Measurements from ENCODE around the gene LEFTY1. TPM values are rescaled to one million over a fixed set of nuclear protein-coding genes. Genes with fewer than 3 reads are reported as not detected.

The LEFTY1 gene
- total and polyA plus RNA-seq, 3 donors from 2014 or later = 0.63 to 0.90 (median 0.87) TPM

- H3K27me3 ChIP-seq = no peaks in the 10 kb centered on the region
- no peak for DNase-seq
- H3K36me3 ChIP-seq (ENCODE audit: low read depth, missing control alignments) = no peaks in the 10 kb centered on the region
- TF ChIP-seq, protein P1, sequence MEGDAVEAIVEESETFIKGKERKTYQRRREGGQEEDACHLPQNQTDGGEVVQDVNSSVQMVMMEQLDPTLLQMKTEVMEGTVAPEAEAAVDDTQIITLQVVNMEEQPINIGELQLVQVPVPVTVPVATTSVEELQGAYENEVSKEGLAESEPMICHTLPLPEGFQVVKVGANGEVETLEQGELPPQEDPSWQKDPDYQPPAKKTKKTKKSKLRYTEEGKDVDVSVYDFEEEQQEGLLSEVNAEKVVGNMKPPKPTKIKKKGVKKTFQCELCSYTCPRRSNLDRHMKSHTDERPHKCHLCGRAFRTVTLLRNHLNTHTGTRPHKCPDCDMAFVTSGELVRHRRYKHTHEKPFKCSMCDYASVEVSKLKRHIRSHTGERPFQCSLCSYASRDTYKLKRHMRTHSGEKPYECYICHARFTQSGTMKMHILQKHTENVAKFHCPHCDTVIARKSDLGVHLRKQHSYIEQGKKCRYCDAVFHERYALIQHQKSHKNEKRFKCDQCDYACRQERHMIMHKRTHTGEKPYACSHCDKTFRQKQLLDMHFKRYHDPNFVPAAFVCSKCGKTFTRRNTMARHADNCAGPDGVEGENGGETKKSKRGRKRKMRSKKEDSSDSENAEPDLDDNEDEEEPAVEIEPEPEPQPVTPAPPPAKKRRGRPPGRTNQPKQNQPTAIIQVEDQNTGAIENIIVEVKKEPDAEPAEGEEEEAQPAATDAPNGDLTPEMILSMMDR (IDR thresholded peaks at IDR 0.05) = no peak
- no peak for TF ChIP-seq POLR2A (IDR thresholded peaks at IDR 0.05)
- H3K9me3 ChIP-seq = no peaks in the 10 kb centered on the region
- 54 to 63% methylated on average over 16 of the region's 16 CpGs for WGBS, 2 donors
- H3K4me3 ChIP-seq = no peak overlapping the region
- H3K27ac ChIP-seq = no peak overlapping the region
- H3K4me1 ChIP-seq = peaks cover 4% of the 10 kb centered on the region
- intact Hi-C loops (cut with DNase I; ENCODE audit: low total_unique reads) = no loop called here
These were observed 40.7 kb downstream of the LEFTY1 start for GRCh38 chr1:225848030-225848955.

DNA sequence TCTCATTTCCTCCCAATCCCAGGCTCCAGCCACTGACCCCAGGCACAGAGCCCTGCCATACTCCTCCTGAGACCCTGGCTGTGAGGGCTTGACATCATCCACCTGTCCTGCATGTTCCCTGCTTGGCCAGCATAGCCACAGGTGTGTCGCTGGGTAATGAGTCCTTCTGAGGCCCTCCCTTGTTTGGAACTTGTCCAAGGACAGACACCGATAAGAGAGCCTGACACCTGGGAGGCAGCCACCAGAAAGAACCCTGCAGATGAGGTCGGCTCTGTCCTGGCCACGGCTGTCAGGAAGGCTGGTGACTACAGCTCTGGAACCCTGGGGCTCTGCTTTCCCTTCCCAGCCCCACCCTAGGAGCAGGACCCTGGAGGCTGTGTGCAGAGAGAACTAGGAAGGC is 41.3 kb downstream of the LEFTY1 start:
- no peak for TF ChIP-seq POLR2A (IDR thresholded peaks at IDR 0.05)
- TF ChIP-seq, protein P1 (IDR thresholded peaks at IDR 0.05) = no peak
- intact Hi-C loops (cut with DNase I; ENCODE audit: low total_unique reads) = no loop called here
- Histone ChIP-seq H3K4me3 (no peak overlapping the region), H3K27ac (no peak overlapping the region), H3K36me3 (ENCODE audit: low read depth, missing control alignments) (no peaks in the 10 kb centered on the region), H3K4me1 (peaks cover 4% of the 10 kb centered on the region), H3K27me3 (no peaks in the 10 kb centered on the region), H3K9me3 (no peaks in the 10 kb centered on the region)
- DNase-seq = no peak
- WGBS, 2 donors = 38 to 57% methylated on average over 4 of the region's 4 CpGs

- DNase-seq = no peak
- whole genome bisulfite sequencing, 2 donors = 76 to 84% methylated on average over 16 to 20 of the region's 20 CpGs
- intact Hi-C loops (cut with DNase I; ENCODE audit: low total_unique reads) = no loop called here
- H3K27me3 ChIP-seq = no peaks in the 10 kb centered on the region
- no peak for TF ChIP-seq POLR2A (IDR thresholded peaks at IDR 0.05)
- TF ChIP-seq, protein P1 (IDR thresholded peaks at IDR 0.05) = no peak
- no peak overlapping the region for H3K4me3 ChIP-seq
- H3K4me1 ChIP-seq = peaks cover 4% of the 10 kb centered on the region
- no peaks in the 10 kb centered on the region for H3K36me3 ChIP-seq (ENCODE audit: low read depth, missing control alignments)
- no peaks in the 10 kb centered on the region for H3K9me3 ChIP-seq
- H3K27ac ChIP-seq = no peak overlapping the region
These were observed 42.3 kb downstream of the LEFTY1 start for GRCh38 chr1:225846331-225847310.

DNA sequence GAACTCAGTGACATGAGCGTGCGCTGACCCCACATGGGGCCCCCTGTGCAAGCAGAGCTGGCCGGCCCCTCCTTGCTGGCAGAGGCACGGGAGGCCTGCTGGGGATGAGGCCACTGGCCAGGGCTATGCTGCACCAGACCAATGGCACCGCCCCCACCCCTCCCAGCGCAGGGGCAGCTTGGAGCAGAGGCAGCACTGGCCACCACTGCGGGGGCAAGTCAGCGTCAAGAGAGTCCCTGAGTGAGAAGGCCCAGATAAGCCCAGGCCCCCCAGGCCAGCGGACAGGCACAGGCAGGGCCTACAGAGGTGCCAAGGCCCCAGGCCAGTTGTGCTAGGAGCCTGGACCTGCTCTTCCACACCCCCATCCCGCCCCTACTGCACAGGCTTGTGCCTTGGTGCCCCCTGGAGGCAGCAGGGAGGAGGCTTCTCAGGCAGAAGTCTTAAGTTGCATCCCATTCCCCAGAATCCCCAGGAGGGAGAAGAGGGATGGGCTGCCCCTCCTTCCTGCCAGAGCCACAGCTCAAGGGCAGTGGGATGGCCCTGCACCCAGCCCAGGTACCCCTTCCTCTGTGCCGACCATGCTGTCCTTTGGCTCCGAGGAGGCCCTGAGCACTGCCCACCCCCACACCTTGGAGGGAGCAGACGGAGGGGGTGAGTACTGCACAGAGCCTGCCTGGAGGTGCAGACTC is 43.2 kb downstream of the LEFTY1 start:
- H3K27ac ChIP-seq = peak overlapping the region in 1 of 2 donors; percentile 45
- H3K27me3 ChIP-seq = no peaks in the 10 kb centered on the region
- TF ChIP-seq, protein P1 (IDR thresholded peaks at IDR 0.05) = peak; percentile 61 to 68 (median 64)
- no peak for TF ChIP-seq POLR2A (IDR thresholded peaks at IDR 0.05)
- intact Hi-C loops (cut with DNase I; ENCODE audit: low total_unique reads) = no loop called here
- no peaks in the 10 kb centered on the region for H3K36me3 ChIP-seq (ENCODE audit: low read depth, missing control alignments)
- WGBS, 2 donors = 42 to 56% methylated on average over 2 to 13 of the region's 13 CpGs
- no peaks in the 10 kb centered on the region for H3K9me3 ChIP-seq
- DNase-seq = peak; percentile 86
- no peak overlapping the region for H3K4me3 ChIP-seq
- peaks cover 4% of the 10 kb centered on the region for H3K4me1 ChIP-seq
